NB4 (cell line): ENCODE measurements around the gene IGF2BP3.

Experiments
- DNase-seq: peaks from one replicate; pipeline ENCODE4 v3.0.0; 2010; ENCODE audit warnings: low read depth
- H3K4me3 ChIP-seq: one replicate; pipeline ENCODE4 v1.5.1; 2011; ENCODE audit warnings: mild to moderate bottlenecking, low read depth, low read length, moderate library complexity
- MAX ChIP-seq: IDR thresholded peaks from 2 replicates; pipeline ENCODE4 v1.6.1; 2011; ENCODE audit warnings: low read depth, low read length
- MYC ChIP-seq: IDR thresholded peaks from 2 replicates; pipeline ENCODE4 v1.6.1; 2011; ENCODE audit warnings: low read depth, low read length
- POLR2A ChIP-seq: IDR thresholded peaks from 2 replicates; pipeline ENCODE4 v1.6.1; 2011; ENCODE audit warnings: mild to moderate bottlenecking; ENCODE audit not compliant: insufficient read length; ENCODE audit errors: extremely low read depth
- TF ChIP-seq, protein P1 (sequence below): IDR thresholded peaks from one replicate; pipeline ENCODE4 v1.5.1; 2012; ENCODE audit warnings: low read depth, low read length

Gene IGF2BP3

DNA sequence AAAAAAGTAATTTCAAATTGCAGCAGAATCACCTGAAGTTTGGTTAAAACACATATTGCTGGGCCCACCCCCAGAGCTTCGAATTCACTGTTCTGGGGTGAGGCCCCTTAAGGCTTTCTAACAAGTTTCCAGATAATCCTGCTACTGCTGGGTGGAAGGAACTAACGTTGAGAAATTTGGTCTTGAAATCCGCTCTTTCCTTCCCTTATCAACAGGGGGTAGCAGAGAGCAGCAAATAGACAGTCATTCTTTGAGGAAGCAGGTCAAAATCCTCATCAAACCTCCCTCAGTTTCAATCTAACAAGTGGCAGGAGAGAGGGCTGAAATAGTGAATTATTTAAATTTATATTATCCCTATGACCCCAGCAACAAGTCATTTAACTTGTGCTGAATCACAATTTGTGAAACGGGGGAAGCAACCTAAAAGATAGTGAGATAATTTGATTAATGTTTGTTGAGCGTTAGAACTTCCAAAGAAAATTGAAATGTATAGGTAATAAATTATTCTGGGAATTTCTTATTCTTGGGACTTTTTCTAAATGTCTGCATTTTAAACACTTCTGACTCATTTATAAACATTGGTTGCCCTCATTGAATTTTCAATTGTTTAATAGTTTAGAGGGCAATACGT, 192.8 kb downstream of the IGF2BP3 start:
- TF ChIP-seq, protein P1, sequence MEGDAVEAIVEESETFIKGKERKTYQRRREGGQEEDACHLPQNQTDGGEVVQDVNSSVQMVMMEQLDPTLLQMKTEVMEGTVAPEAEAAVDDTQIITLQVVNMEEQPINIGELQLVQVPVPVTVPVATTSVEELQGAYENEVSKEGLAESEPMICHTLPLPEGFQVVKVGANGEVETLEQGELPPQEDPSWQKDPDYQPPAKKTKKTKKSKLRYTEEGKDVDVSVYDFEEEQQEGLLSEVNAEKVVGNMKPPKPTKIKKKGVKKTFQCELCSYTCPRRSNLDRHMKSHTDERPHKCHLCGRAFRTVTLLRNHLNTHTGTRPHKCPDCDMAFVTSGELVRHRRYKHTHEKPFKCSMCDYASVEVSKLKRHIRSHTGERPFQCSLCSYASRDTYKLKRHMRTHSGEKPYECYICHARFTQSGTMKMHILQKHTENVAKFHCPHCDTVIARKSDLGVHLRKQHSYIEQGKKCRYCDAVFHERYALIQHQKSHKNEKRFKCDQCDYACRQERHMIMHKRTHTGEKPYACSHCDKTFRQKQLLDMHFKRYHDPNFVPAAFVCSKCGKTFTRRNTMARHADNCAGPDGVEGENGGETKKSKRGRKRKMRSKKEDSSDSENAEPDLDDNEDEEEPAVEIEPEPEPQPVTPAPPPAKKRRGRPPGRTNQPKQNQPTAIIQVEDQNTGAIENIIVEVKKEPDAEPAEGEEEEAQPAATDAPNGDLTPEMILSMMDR = peak; percentile 94
- no peak for TF ChIP-seq POLR2A
- TF ChIP-seq MAX = no peak; the same call in 1 of the 2 replicates
- peak; percentile 7; the same call in 1 of the 2 replicates for TF ChIP-seq MYC
- DNase-seq = peak; percentile 94
- H3K4me3 ChIP-seq = no peak overlapping the region

GRCh38 chr7:23276947-23277346, 193.3 kb downstream of the IGF2BP3 start:
- peak; percentile 31 for DNase-seq
- TF ChIP-seq MYC = no peak
- no peak for TF ChIP-seq MAX
- TF ChIP-seq, protein P1 = no peak
- no peak for TF ChIP-seq POLR2A
- no peak overlapping the region for H3K4me3 ChIP-seq

GRCh38 chr7:23276376-23276775, 193.9 kb downstream of the IGF2BP3 start:
- peak; percentile 96 for DNase-seq
- TF ChIP-seq MAX = no peak
- TF ChIP-seq, protein P1 = peak; percentile 72
- no peak for TF ChIP-seq POLR2A
- TF ChIP-seq MYC = no peak
- H3K4me3 ChIP-seq = no peak overlapping the region

- no peak overlapping the region for H3K4me3 ChIP-seq
- DNase-seq = no peak
- TF ChIP-seq, protein P1 = no peak
- TF ChIP-seq POLR2A (no peak), MAX (no peak), MYC (no peak)
Measured at GRCh38 chr7:23275912-23276311, 194.4 kb downstream of the IGF2BP3 start.

DNA sequence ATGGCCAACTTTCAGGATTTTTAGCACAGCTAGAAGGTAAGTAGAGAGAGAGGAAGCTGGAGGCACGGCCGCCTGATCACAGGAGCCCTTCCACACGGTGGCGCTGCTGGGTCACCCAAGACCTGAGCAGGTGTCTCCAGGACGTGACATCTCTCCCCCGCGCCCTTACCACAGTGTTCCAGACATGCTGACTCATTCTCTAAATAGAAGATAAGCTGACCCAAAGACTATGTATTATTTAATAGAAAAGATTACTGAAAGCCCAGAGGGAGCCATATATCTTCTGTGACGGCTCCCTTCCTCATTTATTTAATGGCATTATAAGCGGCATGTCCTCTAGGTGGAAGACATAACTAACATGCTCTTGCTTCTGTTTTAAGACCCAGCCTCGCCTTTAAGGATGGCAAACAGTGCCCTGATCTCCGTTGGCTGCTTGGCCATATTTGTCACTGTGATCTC, 197.1 kb downstream of the IGF2BP3 start:
- TF ChIP-seq MAX (peak; percentile 90), MYC (peak; percentile 85), POLR2A (peak; percentile 24)
- TF ChIP-seq, protein P1 = peak; percentile 96
- peak overlapping the region; percentile 16 for H3K4me3 ChIP-seq
- peak; percentile 99 for DNase-seq
